H1 (cell line): ENCODE measurements around the gene NDFIP2. TPM values are rescaled to one million over a fixed set of nuclear protein-coding genes. Genes with fewer than 3 reads are reported as not detected.

Source experiments
- CTCF ChIA-PET: fragments of 300-600 bp; sonication (Branson Sonifier 250); formaldehyde crosslinking; loops from one replicate; lab custom pipeline; 2021; ENCODE audit not compliant: partially characterized antibody; lab: Charles Lee
- POLR2A ChIA-PET: fragments of 300-600 bp; sonication (Branson Sonifier 250); formaldehyde crosslinking; loops from one replicate; lab custom pipeline; 2021; ENCODE audit warnings: inconsistent platforms; ENCODE audit not compliant: partially characterized antibody; lab: Charles Lee
- DNase-seq, 2 experiments: peaks; one replicate each; pipeline versions ENCODE4 v3.0.0 to v3.0.0-alpha.2; 2010 to 2022; ENCODE audit warnings: low spot score in 2 of 2, low read depth in 1 of 2, mixed read lengths in 1 of 2
- FAIRE-seq: peaks from 2 replicates; lab custom pipeline; 2011; peaks lifted over from hg19 to GRCh38; lab: Jason Lieb, UNC
- H2AFZ ChIP-seq: 2 replicates; pipeline ENCODE4 v1.8.1; 2012; ENCODE audit warnings: low read length, inconsistent platforms
- H2AK5ac ChIP-seq: 2 replicates; pipeline ENCODE4 v1.6.1; 2013; ENCODE audit warnings: low read depth, low read length
- H2BK120ac ChIP-seq: replicated peaks from 2 replicates; pipeline ENCODE3; 2013; ENCODE audit warnings: low read depth, low read length, inconsistent platforms
- H2BK12ac ChIP-seq: 2 replicates; pipeline ENCODE4 v1.6.1; 2013; ENCODE audit warnings: low read depth, low read length
- H2BK15ac ChIP-seq: 2 replicates; pipeline ENCODE4 v1.6.1; 2013; ENCODE audit warnings: low read length
- H2BK20ac ChIP-seq: 2 replicates; pipeline ENCODE4 v1.6.1; 2013; ENCODE audit warnings: low read length
- H2BK5ac ChIP-seq: 2 replicates; pipeline ENCODE4 v1.6.1; 2013; ENCODE audit warnings: low read depth, low read length
- H3K14ac ChIP-seq: 2 replicates; pipeline ENCODE4 v1.6.1; 2013; ENCODE audit warnings: inconsistent platforms; ENCODE audit not compliant: insufficient read length
- H3K18ac ChIP-seq: 2 replicates; pipeline ENCODE4 v1.6.1; 2013; ENCODE audit warnings: low read length; ENCODE audit errors: extremely low read depth
- H3K23ac ChIP-seq: 2 replicates; pipeline ENCODE4 v1.6.1; 2013; ENCODE audit warnings: inconsistent platforms; ENCODE audit not compliant: insufficient read length
- H3K23me2 ChIP-seq: 2 replicates; pipeline ENCODE4 v1.6.1; 2013; ENCODE audit warnings: low read depth, low read length
- H3K27ac ChIP-seq: 2 replicates; pipeline ENCODE4 v1.6.1; 2011; ENCODE audit warnings: low read depth, low read length, inconsistent platforms
- H3K27me3 ChIP-seq, 4 experiments: replicated peaks in 1 of 4; 1 replicate in 1 of 4; 2 replicates in 3 of 4; pipeline versions ENCODE4 v1.6.1 to v1.8.1; 2011 to 2013; ENCODE audit warnings: low read length in 3 of 4, mild to moderate bottlenecking in 3 of 4, inconsistent platforms in 2 of 4, mixed read lengths in 2 of 4, moderate library complexity in 1 of 4; ENCODE audit not compliant: control insufficient read depth in 3 of 4, insufficient read depth in 3 of 4; ENCODE audit errors: extremely low read depth in 1 of 4
- H3K36me3 ChIP-seq, 4 experiments: 2 replicates each; pipeline versions ENCODE4 v1.6.1 to v1.8.1; 2011 to 2013; ENCODE audit warnings: mild to moderate bottlenecking in 4 of 4, low read length in 3 of 4, moderate library complexity in 2 of 4, control low read depth in 1 of 4, inconsistent platforms in 1 of 4; ENCODE audit not compliant: insufficient read depth in 4 of 4, control insufficient read depth in 2 of 4
- H3K4ac ChIP-seq: replicated peaks from 2 replicates; pipeline ENCODE3; 2013; ENCODE audit warnings: low read length, low read depth, mixed read lengths, inconsistent platforms; ENCODE audit not compliant: insufficient read length
- H3K4me1 ChIP-seq, 4 experiments: replicated peaks in 1 of 4; 1 replicate in 1 of 4; 2 replicates in 3 of 4; pipeline versions ENCODE4 v1.6.1 to v1.8.1; 2011 to 2013; ENCODE audit warnings: low read length in 3 of 4, inconsistent platforms in 2 of 4, mixed read lengths in 1 of 4; ENCODE audit not compliant: insufficient read depth in 4 of 4, control insufficient read depth in 3 of 4
- H3K4me2 ChIP-seq, 2 experiments: 2 replicates each; pipeline versions ENCODE4 v1.6.1 to v1.8.1; 2011 to 2013; ENCODE audit warnings: low read depth in 2 of 2, low read length in 2 of 2, control low read depth in 1 of 2, inconsistent platforms in 1 of 2, mild to moderate bottlenecking in 1 of 2; ENCODE audit not compliant: insufficient read depth in 1 of 2
- H3K4me3 ChIP-seq, 4 experiments: fragments of 200-600, 300-600 bp in 1 of 4; sonication (generic), shearing (Covaris generic), sonication (Bioruptor Twin) in 1 of 4; 2 replicates each; pipeline versions ENCODE4 v1.5.1 to v1.8.1; 2011 to 2016; ENCODE audit warnings: low read length in 4 of 4, low read depth in 3 of 4, control low read depth in 2 of 4, inconsistent platforms in 2 of 4, mild to moderate bottlenecking in 2 of 4, mixed read lengths in 1 of 4, moderate library complexity in 1 of 4; ENCODE audit not compliant: insufficient read depth in 2 of 4; ENCODE audit errors: extremely low read depth in 1 of 4
- H3K56ac ChIP-seq: replicated peaks from 2 replicates; pipeline ENCODE3; 2013; ENCODE audit warnings: low read depth, mild to moderate bottlenecking, mixed read lengths, low read length, inconsistent platforms; ENCODE audit not compliant: insufficient read length
- H3K79me1 ChIP-seq: 2 replicates; pipeline ENCODE4 v1.6.1; 2013; ENCODE audit warnings: low read depth, low read length, control low read depth
- H3K79me2 ChIP-seq, 2 experiments: 2 replicates each; pipeline versions ENCODE4 v1.6.1 to v1.8.1; 2012 to 2013; ENCODE audit warnings: low read length in 2 of 2, mild to moderate bottlenecking in 2 of 2, inconsistent platforms in 1 of 2; ENCODE audit not compliant: insufficient read depth in 2 of 2, control insufficient read depth in 1 of 2
- H3K9ac ChIP-seq, 4 experiments: replicated peaks in 1 of 4; 1 replicate in 1 of 4; 2 replicates in 3 of 4; pipeline versions ENCODE4 v1.6.1 to v1.8.1; 2011 to 2013; ENCODE audit warnings: low read depth in 3 of 4, low read length in 3 of 4, control low read depth in 2 of 4, mild to moderate bottlenecking in 2 of 4, moderate library complexity in 2 of 4, inconsistent platforms in 1 of 4; ENCODE audit errors: extremely low read depth in 1 of 4
- H3K9me3 ChIP-seq, 2 experiments: 2 replicates each; pipeline versions ENCODE4 v1.6.1 to v1.8.1; 2012 to 2013; ENCODE audit warnings: mild to moderate bottlenecking in 2 of 2, moderate library complexity in 2 of 2, control low read depth in 1 of 2, inconsistent platforms in 1 of 2, low read depth in 1 of 2, low read length in 1 of 2, mixed read lengths in 1 of 2; ENCODE audit not compliant: insufficient read depth in 2 of 2
- H4K20me1 ChIP-seq, 2 experiments: replicated peaks in 1 of 2; 2 replicates each; pipeline versions ENCODE3 to v1.8.1; 2011 to 2013; ENCODE audit warnings: inconsistent platforms in 2 of 2, low read length in 2 of 2, mild to moderate bottlenecking in 1 of 2; ENCODE audit not compliant: insufficient read depth in 2 of 2, control insufficient read depth in 1 of 2
- H4K5ac ChIP-seq: 2 replicates; pipeline ENCODE4 v1.6.1; 2013; ENCODE audit warnings: low read length, low read depth, mixed read lengths, inconsistent platforms; ENCODE audit not compliant: insufficient read length
- H4K8ac ChIP-seq: 2 replicates; pipeline ENCODE4 v1.8.0; 2013; ENCODE audit warnings: mild to moderate bottlenecking, moderate library complexity, low read length, inconsistent platforms; ENCODE audit not compliant: insufficient read depth; ENCODE audit errors: extremely low read depth
- H4K91ac ChIP-seq: replicated peaks from 2 replicates; pipeline ENCODE3; 2013; ENCODE audit warnings: low read length, mixed read lengths, inconsistent platforms; ENCODE audit not compliant: insufficient read length
- BCL11A ChIP-seq, 2 experiments: IDR thresholded peaks; one replicate each; pipeline ENCODE4 v1.6.1; 2011; ENCODE audit warnings: low read depth in 2 of 2, low read length in 2 of 2, mild to moderate bottlenecking in 2 of 2
- BRCA1 ChIP-seq: IDR thresholded peaks from 2 replicates; pipeline ENCODE4 v1.6.1; 2012; ENCODE audit warnings: low read depth, low read length, improper control_type of control experiment
- CBX8 ChIP-seq: fragments of 300-800, 300-1000 bp; sonication (generic); IDR thresholded peaks from 2 replicates; pipeline ENCODE4 v1.7.1; 2016; ENCODE audit warnings: low read depth, low read length, borderline replicate concordance
- CHD2 ChIP-seq: IDR thresholded peaks from 2 replicates; pipeline ENCODE4 v1.6.1; 2012; ENCODE audit warnings: low read length, improper control_type of control experiment
- CREB1 ChIP-seq: IDR thresholded peaks from 2 replicates; pipeline ENCODE4 v1.6.1; 2012; ENCODE audit warnings: inconsistent platforms
- GABPA ChIP-seq: IDR thresholded peaks from 2 replicates; pipeline ENCODE4 v1.6.1; 2011; ENCODE audit warnings: mild to moderate bottlenecking, low read length, moderate library complexity, borderline replicate concordance; ENCODE audit not compliant: insufficient read depth
- JUND ChIP-seq: IDR thresholded peaks from 2 replicates; pipeline ENCODE4 v1.6.1; 2011; ENCODE audit warnings: mild to moderate bottlenecking, improper control_type of control experiment, low read length
- KDM1A ChIP-seq: fragments of 200-600, 300-600 bp; sonication (generic); IDR thresholded peaks from 2 replicates; pipeline ENCODE4 v1.7.1; 2016; ENCODE audit warnings: mild to moderate bottlenecking, low read length, borderline replicate concordance
- MAFK ChIP-seq: IDR thresholded peaks from 2 replicates; pipeline ENCODE4 v1.6.1; 2012; ENCODE audit warnings: low read depth, mild to moderate bottlenecking, improper control_type of control experiment, low read length
- POLR2A ChIP-seq, 2 experiments: IDR thresholded peaks; 1 replicate in 1 of 2; 2 replicates in 1 of 2; pipeline ENCODE4 v1.6.1; 2011; ENCODE audit warnings: low read depth in 2 of 2, low read length in 2 of 2, mild to moderate bottlenecking in 2 of 2; ENCODE audit errors: control extremely low read depth in 1 of 2
- RBBP5 ChIP-seq: IDR thresholded peaks from 2 replicates; pipeline ENCODE4 v1.7.1; 2012; ENCODE audit warnings: low read depth, mild to moderate bottlenecking, inconsistent platforms, low read length, moderate library complexity, borderline replicate concordance
- RFX5 ChIP-seq: IDR thresholded peaks from 2 replicates; pipeline ENCODE4 v1.6.1; 2011; ENCODE audit warnings: low read depth, low read length, improper control_type of control experiment, borderline replicate concordance
- RNF2 ChIP-seq: fragments of 200-900, 300-1000 bp; sonication (generic); IDR thresholded peaks from 2 replicates; pipeline ENCODE4 v1.7.1; 2016; ENCODE audit warnings: borderline replicate concordance, low read depth, mild to moderate bottlenecking, antibody characterized with exemption, low read length; ENCODE audit not compliant: poor library complexity, severe bottlenecking; ENCODE audit errors: missing control alignments
- TAF1 ChIP-seq: IDR thresholded peaks from 2 replicates; pipeline ENCODE4 v1.6.1; 2011; ENCODE audit warnings: mild to moderate bottlenecking, low read depth, low read length
- polyA plus RNA-seq, 7 experiments: library from polyadenylated mRNA; depleted of rRNA in 3 of 7; stranded (reverse) in 5 of 7; unstranded in 2 of 7; fragments of >200 nt in 5 of 7; fragments of 200-250 nt in 2 of 7; gene quantifications; 1 replicate in 5 of 7; 2 replicates in 1 of 7; 4 replicates in 1 of 7; pipeline versions ENCODE4 v1.2.1 to v1.2.3, GENCODE V29; 2011 to 2013; ENCODE audit warnings: missing spikeins in 2 of 7, mixed read lengths in 2 of 7
- total RNA-seq: library from RNA; stranded (reverse); fragmentation: NEBNext Ultra II Directional; extraction: Animal tissue kit (Norgen Biotek cat#: 25700); gene quantifications from 2 replicates; pipeline ENCODE4 v1.2.1, GENCODE V29; 2021

The NDFIP2 gene
- total and polyA plus RNA-seq, 2 of the 8 experiments (the other 6 are each of a cell fraction or from before 2014, with no cell fraction given) = 11.1 to 32.9 TPM

DNA sequence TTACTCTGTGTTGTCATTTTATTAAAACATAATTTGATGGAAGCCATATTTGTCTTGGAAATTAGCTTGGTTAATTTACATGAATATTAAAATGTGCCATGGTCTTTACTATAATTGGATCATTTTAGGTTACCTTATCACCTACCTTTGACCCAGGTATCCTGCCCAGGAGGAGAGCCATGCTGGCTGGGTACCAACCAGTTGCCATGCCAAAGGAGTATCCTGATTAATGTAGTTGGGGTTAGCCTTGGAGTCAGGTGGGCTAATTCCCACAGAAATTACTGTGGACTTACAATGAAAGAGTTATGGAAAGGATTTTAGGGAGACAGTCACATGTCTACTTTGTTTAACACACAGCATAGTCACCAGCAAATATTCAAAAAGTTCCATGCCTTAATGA is 32.0 kb downstream of the NDFIP2 start:
- no peak overlapping the region for H4K8ac ChIP-seq
- peaks cover 0 to 1% of the 10 kb centered on the region in 2 experiments for H4K20me1 ChIP-seq
- no peak overlapping the region for H3K27ac ChIP-seq
- CTCF ChIA-PET = interaction anchor here (1.5 kb wide), 1 partner anchor 89 kb away, joined by 5 read pairs; no protein-coding TSS in a partner anchor
- POLR2A ChIA-PET = interaction anchor here (0.6 to 1.7 kb wide), 2 partner anchors 9 to 36 kb away, joined by 3 to 5 read pairs; no protein-coding TSS in a partner anchor
- no peaks in the 10 kb centered on the region for H3K9me3 ChIP-seq
- DNase-seq (no peak), FAIRE-seq (no peak)
- no peak overlapping the region for H2AK5ac ChIP-seq
- H3K4me3 ChIP-seq = no peak overlapping the region
- no peak overlapping the region for H2BK20ac ChIP-seq
- no peaks in the 10 kb centered on the region for H3K79me1 ChIP-seq
- H4K91ac ChIP-seq = no peak overlapping the region
- H3K79me2 ChIP-seq = peaks cover 0 to 27% of the 10 kb centered on the region in 2 experiments; a peak in 2 of 4 replicates
- no peak overlapping the region for H2BK15ac ChIP-seq
- TF ChIP-seq POLR2A (IDR thresholded peaks at IDR 0.05; ENCODE audit: control extremely low read depth in 1 of 2, low read depth in 2 of 2, low read length in 2 of 2) (no peak), BRCA1 (no peak), RNF2 (no peak), GABPA (no peak), BCL11A (IDR thresholded peaks at IDR 0.05; ENCODE audit: low read depth in 2 of 2, low read length in 2 of 2) (no peak), JUND (no peak), CBX8 (no peak), CHD2 (no peak), RBBP5 (no peak), RFX5 (no peak), KDM1A (no peak), MAFK (no peak), CREB1 (no peak), TAF1 (no peak)
- H2BK12ac ChIP-seq = no peak overlapping the region
- no peaks in the 10 kb centered on the region for H3K4me1 ChIP-seq
- H3K23me2 ChIP-seq = no peaks in the 10 kb centered on the region
- H3K23ac ChIP-seq = no peak overlapping the region
- H3K27me3 ChIP-seq = no peaks in the 10 kb centered on the region
- no peak overlapping the region for H3K14ac ChIP-seq
- no peak overlapping the region for H2BK5ac ChIP-seq
- no peak overlapping the region for H3K9ac ChIP-seq
- H3K18ac ChIP-seq = no peak overlapping the region
- H3K56ac ChIP-seq = no peak overlapping the region
- no peak overlapping the region for H3K4me2 ChIP-seq
- H2BK120ac ChIP-seq = no peak overlapping the region
- H2AFZ ChIP-seq = no peak overlapping the region
- H4K5ac ChIP-seq = no peak overlapping the region
- no peak overlapping the region for H3K4ac ChIP-seq
- no peaks in the 10 kb centered on the region for H3K36me3 ChIP-seq
